Testis (tissue), 5 donors: ENCODE data around the gene C1QTNF7. TPM values are rescaled to one million over a fixed set of nuclear protein-coding genes. Genes with fewer than 3 reads are reported as not detected.

Experiments used
- DNase-seq: peaks from one replicate; pipeline ENCODE4 v3.0.0-alpha.2; 2019
- H3K27ac ChIP-seq, 2 donors: fragments of 200-600 bp; sonication (generic); one replicate each; pipeline ENCODE4 v1.5.1; 2019
- H3K27me3 ChIP-seq: fragments of 200-600 bp; sonication (generic); one replicate; pipeline ENCODE4 v1.5.1; 2019
- H3K36me3 ChIP-seq: fragments of 200-600 bp; sonication (generic); one replicate; pipeline ENCODE4 v1.5.1; 2017; ENCODE audit warnings: low read depth; ENCODE audit errors: missing control alignments
- H3K4me1 ChIP-seq: fragments of 200-600 bp; sonication (generic); one replicate; pipeline ENCODE4 v1.5.1; 2019
- H3K4me3 ChIP-seq, 2 donors: fragments of 200-600 bp; sonication (generic); one replicate each; pipeline ENCODE4 v1.5.1; 2017 to 2019
- H3K9me3 ChIP-seq: fragments of 200-600 bp; sonication (generic); one replicate; pipeline ENCODE4 v1.5.1; 2017
- CTCF ChIP-seq, 3 experiments: fragments of 450-650 bp in 2 of 3; fragments of 200-600 bp in 1 of 3; sonication (generic) in 1 of 3; IDR thresholded peaks; one replicate each; pipeline ENCODE4 v1.5.1; 2016 to 2019; ENCODE audit warnings: antibody characterized with exemption in 3 of 3, mild to moderate bottlenecking in 2 of 3, moderate library complexity in 1 of 3
- POLR2A ChIP-seq: fragments of 450-650 bp; IDR thresholded peaks from one replicate; pipeline ENCODE4 v1.6.1; 2017; ENCODE audit warnings: antibody characterized with exemption, mild to moderate bottlenecking, moderate library complexity
- WGBS, 2 donors: methylation state at CpG; one replicate each; pipeline ENCODE4 v1.1.5; 2018; 5-methylcytosine and 5-hydroxymethylcytosine counted together
- intact Hi-C: fragments of 100-400 bp; cut with DNase I; formaldehyde crosslinking; loops from one replicate; pipeline ENCODE4 v1.15.1; 2023; ENCODE audit warnings: low total_unique reads
- long read RNA-seq, 2 donors: transcript quantifications; one replicate each; lab custom pipeline, GENCODE V29; 2026
- polyA plus RNA-seq: library from polyadenylated mRNA; stranded (reverse); fragments of 350-450 nt; fragmentation: Illumina TruSeq; extraction: RNeasy Lipid Tissue Mini Kit (QIAGEN cat#74804); gene quantifications from one replicate; pipeline ENCODE4 v1.2.3, GENCODE V29; 2014; ENCODE audit warnings: low read depth, low replicate concordance; ENCODE audit not compliant: insufficient read depth
- total RNA-seq, 2 donors: library from RNA; depleted of rRNA; stranded (reverse); fragments of >200 nt; gene quantifications; one replicate each; pipeline ENCODE4 v1.2.3, GENCODE V29; 2016

C1QTNF7 gene, protein sequence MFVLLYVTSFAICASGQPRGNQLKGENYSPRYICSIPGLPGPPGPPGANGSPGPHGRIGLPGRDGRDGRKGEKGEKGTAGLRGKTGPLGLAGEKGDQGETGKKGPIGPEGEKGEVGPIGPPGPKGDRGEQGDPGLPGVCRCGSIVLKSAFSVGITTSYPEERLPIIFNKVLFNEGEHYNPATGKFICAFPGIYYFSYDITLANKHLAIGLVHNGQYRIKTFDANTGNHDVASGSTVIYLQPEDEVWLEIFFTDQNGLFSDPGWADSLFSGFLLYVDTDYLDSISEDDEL
- total RNA-seq (1 to 10 TPM; 5.1 to 8.1 TPM), polyA plus RNA-seq (1.7 TPM)
- long read RNA-seq, donor 1, full-length matches to known transcripts, result 14 of 14 reads
- long read RNA-seq, donor 1, partial matches to known transcripts, result 0 of 14 reads
- long read RNA-seq, donor 1, other reads (novel, unspliced or antisense), result 0 of 14 reads
- long read RNA-seq, donor 2, full-length matches to known transcripts, result 3 of 3 reads
- long read RNA-seq, donor 2, partial matches to known transcripts, result 0 of 3 reads
- long read RNA-seq, donor 2, other reads (novel, unspliced or antisense), result 0 of 3 reads

- Histone ChIP-seq H3K9me3 (no peaks in the 10 kb centered on the region), H3K4me1 (no peaks in the 10 kb centered on the region), H3K27me3 (no peaks in the 10 kb centered on the region), H3K4me3 (no peak within 1 kb of the TSS), H3K27ac (peak within 1 kb of the TSS in 1 of 2 donors; percentile 54), H3K36me3 (no peaks in the 10 kb centered on the region)
- no peak for TF ChIP-seq POLR2A
- TF ChIP-seq CTCF (IDR thresholded peaks at IDR 0.05), result no peak
- 50 to 57% methylated on average over 3 of the region's 3 CpGs for WGBS, 2 donors
- DNase-seq, result no peak
- intact Hi-C loops, result no loop called here
Measured at GRCh38 chr4:15427701-15428100, at the start of gene C1QTNF7. Gene C1QTNF7, plus strand, starts transcription at chr4:15428033. Its CDS starts 7,711 bp downstream, at chr4:15435744.

DNA sequence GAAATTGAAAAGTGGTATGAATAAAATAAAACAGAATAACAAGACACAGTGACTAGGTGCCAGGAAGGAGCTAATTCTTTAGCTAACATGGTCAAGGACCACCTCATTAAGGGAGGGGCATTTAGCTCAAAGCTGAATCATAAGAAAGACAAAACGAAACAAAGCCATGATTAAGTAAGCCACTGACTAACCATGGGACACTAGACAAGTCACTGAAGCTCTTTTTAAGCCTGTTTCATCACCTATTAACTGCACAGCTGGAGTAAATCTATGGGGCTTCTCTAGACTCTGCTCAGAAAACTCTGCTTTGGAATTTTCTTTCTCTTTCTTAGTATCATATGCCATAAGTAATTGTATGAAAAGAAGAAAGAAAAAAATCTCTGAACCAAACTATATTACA, 49.8 kb upstream of the C1QTNF7 start:
- DNase-seq, result no peak

DNA sequence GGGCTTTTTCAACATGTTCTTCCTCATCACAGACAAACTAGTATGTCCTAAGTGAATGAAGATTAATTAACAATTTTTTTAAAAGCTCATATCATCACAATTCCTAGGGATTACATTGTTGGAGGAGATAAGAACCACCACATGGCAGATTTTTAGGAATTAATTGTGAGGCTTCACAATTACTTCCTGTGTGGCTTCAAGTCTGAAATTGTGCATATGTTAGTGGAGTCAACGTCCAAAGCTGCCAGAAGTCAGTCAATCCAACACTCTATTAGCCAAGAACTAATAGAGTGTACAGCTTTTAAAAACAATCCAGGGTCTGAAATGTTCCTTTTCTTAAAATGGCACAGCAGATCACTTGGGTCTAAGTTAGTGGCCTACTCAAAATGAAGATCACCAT, 49.3 kb upstream of the C1QTNF7 start:
- no peak overlapping the region for H3K4me3 ChIP-seq
- no peaks in the 10 kb centered on the region for H3K36me3 ChIP-seq
- TF ChIP-seq CTCF (IDR thresholded peaks at IDR 0.05) (no peak), POLR2A (no peak)
- H3K9me3 ChIP-seq, result no peaks in the 10 kb centered on the region
- intact Hi-C loops, result no loop called here
- no peak for DNase-seq
- WGBS, 2 donors, result 33 to 50% methylated on average over 1 of the region's 1 CpG
- no peak overlapping the region for H3K27ac ChIP-seq
- H3K4me1 ChIP-seq, result peaks cover 4% of the 10 kb centered on the region
- no peaks in the 10 kb centered on the region for H3K27me3 ChIP-seq

More for the DNA sequence above, 49.8 kb upstream of the C1QTNF7 start:
- peaks cover 4% of the 10 kb centered on the region for H3K4me1 ChIP-seq
- no peak overlapping the region for H3K4me3 ChIP-seq
- H3K27ac ChIP-seq, result no peak overlapping the region
- intact Hi-C loops, result no loop called here
- no peak for TF ChIP-seq POLR2A
- no peak for TF ChIP-seq CTCF (IDR thresholded peaks at IDR 0.05)
- no peaks in the 10 kb centered on the region for H3K9me3 ChIP-seq
- no peaks in the 10 kb centered on the region for H3K36me3 ChIP-seq
- no peaks in the 10 kb centered on the region for H3K27me3 ChIP-seq
- WGBS, 2 donors, result 0 to 37% methylated on average over 1 of the region's 1 CpG

DNA sequence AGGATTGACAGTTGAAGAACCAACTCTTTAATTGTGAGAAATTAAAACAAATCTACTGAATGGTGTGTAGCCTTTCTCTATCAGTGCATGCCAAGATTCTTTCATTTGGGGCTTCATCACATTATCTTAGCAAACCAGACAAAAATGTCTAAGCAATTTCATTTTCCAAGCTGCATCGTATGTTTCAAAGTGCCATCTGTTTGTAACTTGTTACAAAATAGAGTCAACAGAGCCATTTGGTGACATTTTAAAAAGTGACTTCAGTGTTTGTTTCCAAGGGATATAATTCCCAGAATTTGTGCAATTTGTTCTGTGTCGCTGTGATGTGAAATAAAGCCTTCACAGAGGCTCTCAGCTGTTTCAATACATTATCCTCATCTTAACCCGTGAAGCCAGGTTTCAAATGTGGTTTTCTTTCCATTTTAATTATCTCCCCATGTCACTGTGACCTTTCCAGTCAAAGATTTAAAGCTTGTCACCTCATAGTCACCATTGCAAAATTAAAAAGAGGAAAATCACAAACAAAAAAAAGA, 46.0 kb upstream of the C1QTNF7 start:
- WGBS, 2 donors, result 57 to 82% methylated on average over 3 of the region's 3 CpGs

More for the DNA sequence above, 46.0 kb upstream of the C1QTNF7 start:
- Histone ChIP-seq H3K9me3 (no peaks in the 10 kb centered on the region), H3K36me3 (no peaks in the 10 kb centered on the region), H3K27me3 (no peaks in the 10 kb centered on the region), H3K27ac (no peak overlapping the region), H3K4me1 (peaks cover 12% of the 10 kb centered on the region), H3K4me3 (no peak overlapping the region)
- TF ChIP-seq POLR2A (no peak), CTCF (IDR thresholded peaks at IDR 0.05) (no peak)
- DNase-seq, result no peak
- intact Hi-C loops, result loop anchor here (10.0 kb wide), 1 partner anchor 147 kb away; no protein-coding TSS in a partner anchor
